Measurements from ENCODE around the gene GREB1.

The GREB1 gene

GRCh38 chr2:11533278-11534070 lies at the start of gene GREB1:
GREB1 (plus strand) TSS chr2:11534045; CDS start chr2:11556615, 22,570 bp downstream.
- no peak for DNase-seq

- no peak for DNase-seq
Observed at GRCh38 chr2:11488809-11489208, 45.0 kb upstream of the GREB1 start.

- DNase-seq = no peak
Observed at GRCh38 chr2:11490194-11490593, 43.7 kb upstream of the GREB1 start.

GRCh38 chr2:11491348-11491933 lies 42.4 kb upstream of the GREB1 start:
- no peak for DNase-seq

GRCh38 chr2:11492244-11492643 lies 41.6 kb upstream of the GREB1 start:
- no peak for DNase-seq

- no peak for DNase-seq
Observed at GRCh38 chr2:11492720-11493119, 41.1 kb upstream of the GREB1 start.

- DNase-seq = no peak
Observed at GRCh38 chr2:11493282-11493681, 40.6 kb upstream of the GREB1 start.

GRCh38 chr2:11494310-11494709 lies 39.5 kb upstream of the GREB1 start:
- DNase-seq = no peak

- no peak for DNase-seq
Observed at GRCh38 chr2:11495844-11496681, 37.8 kb upstream of the GREB1 start.

GRCh38 chr2:11498543-11499034 lies 35.3 kb upstream of the GREB1 start:
- no peak for DNase-seq

- DNase-seq = no peak
Observed at GRCh38 chr2:11499081-11499743, 34.6 kb upstream of the GREB1 start.

GRCh38 chr2:11500702-11501303 lies 33.0 kb upstream of the GREB1 start:
- no peak for DNase-seq

- no peak for DNase-seq
Observed at GRCh38 chr2:11502740-11503292, 31.0 kb upstream of the GREB1 start.

GRCh38 chr2:11503354-11503927 lies 30.4 kb upstream of the GREB1 start:
- DNase-seq = no peak

- DNase-seq = no peak
Observed at GRCh38 chr2:11505652-11506610, 27.9 kb upstream of the GREB1 start.

- DNase-seq = no peak
Observed at GRCh38 chr2:11506611-11506969, 27.3 kb upstream of the GREB1 start.

GRCh38 chr2:11507517-11507916 lies 26.3 kb upstream of the GREB1 start:
- no peak for DNase-seq

- no peak for DNase-seq
Observed at GRCh38 chr2:11508279-11508678, 25.6 kb upstream of the GREB1 start.

GRCh38 chr2:11509657-11510360 lies 24.0 kb upstream of the GREB1 start:
- no peak for DNase-seq

GRCh38 chr2:11512431-11512830 lies 21.4 kb upstream of the GREB1 start:
- DNase-seq = no peak

Measured in activated CD4-positive, alpha-beta T cell treated with anti-CD3 and anti-CD28 coated beads for 1 hour (primary cell).